SK-N-SH (cell line): Measurements from ENCODE around the gene PDE4D. TPM values are rescaled to one million over a fixed set of nuclear protein-coding genes. Genes with fewer than 3 reads are reported as not detected.

Source experiments
- CTCF ChIA-PET: fragments of 300-600, 350-600 bp; formaldehyde crosslinking; extraction: SDS; loops from one replicate; lab custom pipeline; 2021; lab: Yijun Ruan, JAX
- POLR2A ChIA-PET: fragments of 350-600 bp; sonication (Branson Sonifier 250); formaldehyde crosslinking; extraction: SDS; loops from one replicate; lab custom pipeline; 2020; ENCODE audit warnings: antibody characterized with exemption, inconsistent platforms; lab: Yijun Ruan, JAX
- DNase-seq: peaks from one replicate; pipeline ENCODE4 v3.0.0; 2012
- H2AFZ ChIP-seq: fragments of 200-600 bp; sonication (generic); 2 replicates; pipeline ENCODE4 v1.8.1; 2016; ENCODE audit warnings: antibody characterized with exemption, mild to moderate bottlenecking, low read depth
- H3F3A ChIP-seq: fragments of 200-600 bp; sonication (generic); replicated peaks from 2 replicates; pipeline ENCODE3; 2016; ENCODE audit warnings: antibody characterized with exemption, mild to moderate bottlenecking; ENCODE audit not compliant: insufficient read depth
- H3K27ac ChIP-seq, 2 experiments: fragments of 200-500 bp in 1 of 2; fragments of 200-600 bp in 1 of 2; sonication (Bioruptor generic) in 1 of 2; sonication (generic), shearing (Covaris generic) in 1 of 2; 2 replicates each; pipeline versions ENCODE4 v1.5.1 to v1.6.1; 2014 to 2016; ENCODE audit warnings: low read depth in 2 of 2, inconsistent platforms in 1 of 2, low read length in 1 of 2, mild to moderate bottlenecking in 1 of 2, mixed read lengths in 1 of 2
- H3K27me3 ChIP-seq: fragments of 200-600 bp; sonication (generic), shearing (Covaris generic); 2 replicates; pipeline ENCODE4 v1.6.1; 2016; ENCODE audit warnings: mixed run types; ENCODE audit not compliant: insufficient read depth
- H3K36me3 ChIP-seq, 2 experiments: fragments of 200-500 bp in 1 of 2; fragments of 200-600 bp in 1 of 2; sonication (Bioruptor generic) in 1 of 2; sonication (generic) in 1 of 2; replicated peaks in 1 of 2; 2 replicates each; pipeline versions ENCODE3 to v1.5.1; 2014 to 2016; ENCODE audit warnings: low read length in 1 of 2, mild to moderate bottlenecking in 1 of 2; ENCODE audit not compliant: insufficient read depth in 2 of 2, control insufficient read depth in 1 of 2
- H3K4me1 ChIP-seq, 2 experiments: fragments of 200-500 bp in 1 of 2; fragments of 200-600 bp in 1 of 2; sonication (Bioruptor generic) in 1 of 2; sonication (generic), shearing (Covaris generic) in 1 of 2; 2 replicates each; pipeline versions ENCODE4 v1.5.1 to v1.6.1; 2014 to 2016; ENCODE audit warnings: low read depth in 1 of 2, low read length in 1 of 2, mixed run types in 1 of 2; ENCODE audit not compliant: insufficient read depth in 2 of 2, control insufficient read depth in 1 of 2
- H3K4me2 ChIP-seq: fragments of 200-600 bp; sonication (generic), shearing (Covaris generic); 2 replicates; pipeline ENCODE4 v1.6.1; 2017; ENCODE audit warnings: mixed run types
- H3K4me3 ChIP-seq, 2 experiments: fragments of 200-500 bp in 1 of 2; fragments of 200-600 bp in 1 of 2; sonication (Bioruptor generic) in 1 of 2; sonication (generic), shearing (Covaris generic) in 1 of 2; 2 replicates each; pipeline versions ENCODE4 v1.5.1 to v1.8.1; 2014 to 2016; ENCODE audit warnings: low read depth in 2 of 2, inconsistent platforms in 1 of 2, low read length in 1 of 2, mild to moderate bottlenecking in 1 of 2, mixed read lengths in 1 of 2, moderate library complexity in 1 of 2
- H3K79me2 ChIP-seq: fragments of 200-600 bp; sonication (generic); 2 replicates; pipeline ENCODE4 v1.8.1; 2017; ENCODE audit warnings: mild to moderate bottlenecking; ENCODE audit not compliant: insufficient read depth
- H3K9ac ChIP-seq: fragments of 200-600 bp; sonication (generic); 2 replicates; pipeline ENCODE4 v1.6.1; 2017; ENCODE audit warnings: mixed run types
- H3K9me2 ChIP-seq: fragments of 200-600 bp; sonication (generic); 2 replicates; pipeline ENCODE4 v1.6.1; 2017; ENCODE audit warnings: mixed run types
- H3K9me3 ChIP-seq: fragments of 200-600 bp; sonication (generic); 2 replicates; pipeline ENCODE4 v1.6.1; 2017; ENCODE audit warnings: mixed run types, mild to moderate bottlenecking, moderate library complexity
- H4K20me1 ChIP-seq: fragments of 200-600 bp; sonication (generic); 2 replicates; pipeline ENCODE4 v1.6.1; 2017; ENCODE audit warnings: mild to moderate bottlenecking, mixed run types; ENCODE audit not compliant: insufficient read depth
- CHD2 ChIP-seq: fragments of 150-350 bp; IDR thresholded peaks from 2 replicates; pipeline ENCODE4 v1.6.1; 2018; ENCODE audit warnings: low read length; ENCODE audit not compliant: partially characterized antibody
- ELF1 ChIP-seq: IDR thresholded peaks from 2 replicates; pipeline ENCODE4 v1.4.0; 2012
- EZH2phosphoT487 ChIP-seq: fragments of 200-600 bp; sonication (generic); IDR thresholded peaks from 2 replicates; pipeline ENCODE4 v1.6.1; 2017; ENCODE audit warnings: low read depth, mixed run types, mild to moderate bottlenecking, antibody characterized with exemption, moderate library complexity, borderline replicate concordance
- FOXJ3 ChIP-seq: sonication (generic); formaldehyde crosslinking; IDR thresholded peaks from 2 replicates; pipeline ENCODE4 v1.5.1; 2020; ENCODE audit warnings: mild to moderate bottlenecking, missing genetic modification reagents
- FOXM1 ChIP-seq: IDR thresholded peaks from 2 replicates; pipeline ENCODE4 v1.4.0; 2012; ENCODE audit warnings: low read depth, mild to moderate bottlenecking
- GATA2 ChIP-seq: sonication (generic); formaldehyde crosslinking; IDR thresholded peaks from 2 replicates; pipeline ENCODE4 v1.5.0; 2020; ENCODE audit warnings: mild to moderate bottlenecking, missing genetic modification reagents
- MEF2A ChIP-seq: IDR thresholded peaks from 2 replicates; pipeline ENCODE4 v1.4.0; 2012; ENCODE audit warnings: low read depth, borderline replicate concordance
- NRF1 ChIP-seq: IDR thresholded peaks from 2 replicates; pipeline ENCODE4 v1.6.1; 2012; ENCODE audit warnings: low read depth, mild to moderate bottlenecking, low read length
- RXRA ChIP-seq: IDR thresholded peaks from 2 replicates; pipeline ENCODE4 v1.4.0; 2012; ENCODE audit warnings: low read depth, mild to moderate bottlenecking, borderline replicate concordance
- SMC3 ChIP-seq: IDR thresholded peaks from 2 replicates; pipeline ENCODE4 v1.6.1; 2012; ENCODE audit warnings: low read depth, low read length, improper control_type of control experiment
- TAF1 ChIP-seq: IDR thresholded peaks from 2 replicates; pipeline ENCODE4 v1.6.1; 2012; ENCODE audit warnings: low read depth, mild to moderate bottlenecking, low read length, moderate library complexity, borderline replicate concordance
- TEAD4 ChIP-seq: IDR thresholded peaks from 2 replicates; pipeline ENCODE4 v1.4.0; 2012; ENCODE audit warnings: mild to moderate bottlenecking, borderline replicate concordance; ENCODE audit not compliant: insufficient read depth
- WGBS: methylation state at CpG from one replicate; pipeline ENCODE4 v1.1.6; 2017; ENCODE audit warnings: low lambda C conversion rate; 5-methylcytosine and 5-hydroxymethylcytosine counted together
- polyA plus RNA-seq, 3 experiments: library from polyadenylated mRNA; depleted of rRNA; stranded (reverse); fragments of >200 nt; gene quantifications; 2 replicates each; pipeline ENCODE4 v1.2.3, GENCODE V29; 2012
- TF ChIP-seq, protein P1 (sequence below): fragments of 150-350 bp; IDR thresholded peaks from 2 replicates; pipeline ENCODE4 v1.6.1; 2017; ENCODE audit warnings: antibody characterized with exemption, low read length, low read depth, borderline replicate concordance
- TF ChIP-seq, protein P2 (sequence below): fragments of 200-600 bp; sonication (generic); IDR thresholded peaks from 2 replicates; pipeline ENCODE4 v1.6.1; 2017; ENCODE audit warnings: antibody characterized with exemption, mild to moderate bottlenecking, moderate library complexity
- TF ChIP-seq, protein P3 (sequence below): IDR thresholded peaks from 2 replicates; pipeline ENCODE4 v1.4.0; 2012; ENCODE audit warnings: low read depth, borderline replicate concordance
- TF ChIP-seq, protein P4 (sequence below): IDR thresholded peaks from 2 replicates; pipeline ENCODE4 v1.4.0; 2012; ENCODE audit warnings: low read depth
- TF ChIP-seq, protein P5 (sequence below): IDR thresholded peaks from 2 replicates; pipeline ENCODE4 v1.6.1; 2012; ENCODE audit warnings: mild to moderate bottlenecking, low read depth, low read length, moderate library complexity
- TF ChIP-seq, protein P6 (sequence below): IDR thresholded peaks from 2 replicates; pipeline ENCODE4 v1.4.0; 2012; ENCODE audit warnings: low read depth, borderline replicate concordance

The PDE4D gene
- polyA plus RNA-seq, 1 of the 3 experiments (the other 2 are of a cell fraction) = 2.4 TPM

DNA sequence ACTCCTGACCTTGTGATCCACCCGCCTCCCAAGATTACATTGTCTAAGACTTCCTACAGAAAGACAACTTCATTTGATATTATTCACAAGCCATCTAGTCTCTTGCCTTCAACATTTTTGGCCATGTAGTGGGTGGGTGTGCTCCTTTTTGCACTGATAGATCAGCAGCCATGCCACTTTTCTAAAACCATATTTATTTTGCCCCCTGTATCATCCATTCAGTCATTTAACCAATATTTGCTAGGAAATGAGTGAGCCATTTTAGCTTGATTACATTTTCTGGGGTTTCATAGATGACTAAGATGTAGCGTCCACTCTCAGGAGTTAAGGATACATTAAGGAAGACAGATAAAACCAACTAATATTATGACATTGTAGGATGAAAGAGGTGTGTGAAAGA is 755.0 kb downstream of the PDE4D start:
- DNase-seq = no peak
- ChIA-PET POLR2A (no interaction called here), CTCF (interaction anchor here (1.1 to 2.5 kb wide), 5 partner anchors 10 to 35 kb away, joined by 3 to 8 read pairs (median 4); no protein-coding TSS in a partner anchor)
- Histone ChIP-seq H3K9me2 (no peaks in the 10 kb centered on the region), H3K9me3 (no peaks in the 10 kb centered on the region), H3K9ac (no peak overlapping the region), H2AFZ (no peak overlapping the region), H3K36me3 (no peaks in the 10 kb centered on the region), H3K4me2 (no peak overlapping the region), H3K27me3 (no peaks in the 10 kb centered on the region), H4K20me1 (no peaks in the 10 kb centered on the region), H3K27ac (no peak overlapping the region), H3K4me3 (no peak overlapping the region), H3F3A (no peaks in the 10 kb centered on the region), H3K4me1 (peaks cover 0 to 9% of the 10 kb centered on the region in 2 experiments; a peak in 3 of 4 replicates), H3K79me2 (no peaks in the 10 kb centered on the region)
- WGBS = 94% methylated on average over 2 of the region's 2 CpGs
- TF ChIP-seq NRF1 = no peak
- no peak for TF ChIP-seq SMC3
- TF ChIP-seq FOXM1 = no peak
- no peak for TF ChIP-seq EZH2phosphoT487
- TF ChIP-seq RXRA = no peak
- TF ChIP-seq, protein P1, sequence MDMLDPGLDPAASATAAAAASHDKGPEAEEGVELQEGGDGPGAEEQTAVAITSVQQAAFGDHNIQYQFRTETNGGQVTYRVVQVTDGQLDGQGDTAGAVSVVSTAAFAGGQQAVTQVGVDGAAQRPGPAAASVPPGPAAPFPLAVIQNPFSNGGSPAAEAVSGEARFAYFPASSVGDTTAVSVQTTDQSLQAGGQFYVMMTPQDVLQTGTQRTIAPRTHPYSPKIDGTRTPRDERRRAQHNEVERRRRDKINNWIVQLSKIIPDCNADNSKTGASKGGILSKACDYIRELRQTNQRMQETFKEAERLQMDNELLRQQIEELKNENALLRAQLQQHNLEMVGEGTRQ = no peak
- no peak for TF ChIP-seq FOXJ3 (CRISPR knock-in tag)

DNA sequence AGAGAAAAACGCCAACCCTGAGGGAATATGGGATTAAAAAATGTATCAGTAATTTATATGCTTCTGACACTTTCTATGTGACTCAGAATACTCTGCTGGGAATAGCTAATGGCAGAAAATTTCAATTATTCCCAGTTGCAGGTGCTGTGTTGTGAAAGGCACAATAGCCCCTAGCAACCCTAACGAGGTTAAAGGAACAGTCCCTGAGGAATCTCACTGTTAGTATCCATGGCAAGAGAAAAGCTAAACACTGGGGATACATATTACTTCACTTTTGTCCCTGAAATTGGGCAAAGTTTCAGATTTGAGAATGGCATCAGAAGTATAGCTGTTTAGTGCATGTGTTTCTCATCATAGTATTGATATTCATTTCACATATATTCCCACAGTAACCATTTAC is 755.7 kb downstream of the PDE4D start:
- Histone ChIP-seq H3K27ac (no peak overlapping the region), H3K4me1 (peaks cover 0 to 11% of the 10 kb centered on the region in 2 experiments; a peak in 3 of 4 replicates), H3K9me3 (no peaks in the 10 kb centered on the region), H3K27me3 (no peaks in the 10 kb centered on the region), H3K79me2 (no peaks in the 10 kb centered on the region), H3K4me3 (no peak overlapping the region), H3K36me3 (no peaks in the 10 kb centered on the region), H3F3A (no peaks in the 10 kb centered on the region), H3K9ac (no peak overlapping the region), H3K4me2 (no peak overlapping the region), H4K20me1 (no peaks in the 10 kb centered on the region), H3K9me2 (no peaks in the 10 kb centered on the region), H2AFZ (no peak overlapping the region)
- ChIA-PET POLR2A (no interaction called here), CTCF (interaction anchor here (1.0 to 2.5 kb wide), 5 partner anchors 10 to 36 kb away, joined by 3 to 8 read pairs (median 3); no protein-coding TSS in a partner anchor)
- 79% methylated on average over 2 of the region's 2 CpGs for WGBS
- no peak for DNase-seq
- no peak for TF ChIP-seq CHD2
- TF ChIP-seq, protein P2, sequence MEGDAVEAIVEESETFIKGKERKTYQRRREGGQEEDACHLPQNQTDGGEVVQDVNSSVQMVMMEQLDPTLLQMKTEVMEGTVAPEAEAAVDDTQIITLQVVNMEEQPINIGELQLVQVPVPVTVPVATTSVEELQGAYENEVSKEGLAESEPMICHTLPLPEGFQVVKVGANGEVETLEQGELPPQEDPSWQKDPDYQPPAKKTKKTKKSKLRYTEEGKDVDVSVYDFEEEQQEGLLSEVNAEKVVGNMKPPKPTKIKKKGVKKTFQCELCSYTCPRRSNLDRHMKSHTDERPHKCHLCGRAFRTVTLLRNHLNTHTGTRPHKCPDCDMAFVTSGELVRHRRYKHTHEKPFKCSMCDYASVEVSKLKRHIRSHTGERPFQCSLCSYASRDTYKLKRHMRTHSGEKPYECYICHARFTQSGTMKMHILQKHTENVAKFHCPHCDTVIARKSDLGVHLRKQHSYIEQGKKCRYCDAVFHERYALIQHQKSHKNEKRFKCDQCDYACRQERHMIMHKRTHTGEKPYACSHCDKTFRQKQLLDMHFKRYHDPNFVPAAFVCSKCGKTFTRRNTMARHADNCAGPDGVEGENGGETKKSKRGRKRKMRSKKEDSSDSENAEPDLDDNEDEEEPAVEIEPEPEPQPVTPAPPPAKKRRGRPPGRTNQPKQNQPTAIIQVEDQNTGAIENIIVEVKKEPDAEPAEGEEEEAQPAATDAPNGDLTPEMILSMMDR = no peak
- TF ChIP-seq, protein P3, sequence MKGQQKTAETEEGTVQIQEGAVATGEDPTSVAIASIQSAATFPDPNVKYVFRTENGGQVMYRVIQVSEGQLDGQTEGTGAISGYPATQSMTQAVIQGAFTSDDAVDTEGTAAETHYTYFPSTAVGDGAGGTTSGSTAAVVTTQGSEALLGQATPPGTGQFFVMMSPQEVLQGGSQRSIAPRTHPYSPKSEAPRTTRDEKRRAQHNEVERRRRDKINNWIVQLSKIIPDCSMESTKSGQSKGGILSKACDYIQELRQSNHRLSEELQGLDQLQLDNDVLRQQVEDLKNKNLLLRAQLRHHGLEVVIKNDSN = no peak
- TF ChIP-seq, protein P4, sequence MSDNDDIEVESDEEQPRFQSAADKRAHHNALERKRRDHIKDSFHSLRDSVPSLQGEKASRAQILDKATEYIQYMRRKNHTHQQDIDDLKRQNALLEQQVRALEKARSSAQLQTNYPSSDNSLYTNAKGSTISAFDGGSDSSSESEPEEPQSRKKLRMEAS = no peak
- TF ChIP-seq GATA2 (CRISPR knock-in tag) = no peak
- no peak for TF ChIP-seq MEF2A
- no peak for TF ChIP-seq TAF1
- no peak for TF ChIP-seq RXRA
- TF ChIP-seq ELF1 = no peak
- TF ChIP-seq TEAD4 = no peak
- TF ChIP-seq, protein P5, sequence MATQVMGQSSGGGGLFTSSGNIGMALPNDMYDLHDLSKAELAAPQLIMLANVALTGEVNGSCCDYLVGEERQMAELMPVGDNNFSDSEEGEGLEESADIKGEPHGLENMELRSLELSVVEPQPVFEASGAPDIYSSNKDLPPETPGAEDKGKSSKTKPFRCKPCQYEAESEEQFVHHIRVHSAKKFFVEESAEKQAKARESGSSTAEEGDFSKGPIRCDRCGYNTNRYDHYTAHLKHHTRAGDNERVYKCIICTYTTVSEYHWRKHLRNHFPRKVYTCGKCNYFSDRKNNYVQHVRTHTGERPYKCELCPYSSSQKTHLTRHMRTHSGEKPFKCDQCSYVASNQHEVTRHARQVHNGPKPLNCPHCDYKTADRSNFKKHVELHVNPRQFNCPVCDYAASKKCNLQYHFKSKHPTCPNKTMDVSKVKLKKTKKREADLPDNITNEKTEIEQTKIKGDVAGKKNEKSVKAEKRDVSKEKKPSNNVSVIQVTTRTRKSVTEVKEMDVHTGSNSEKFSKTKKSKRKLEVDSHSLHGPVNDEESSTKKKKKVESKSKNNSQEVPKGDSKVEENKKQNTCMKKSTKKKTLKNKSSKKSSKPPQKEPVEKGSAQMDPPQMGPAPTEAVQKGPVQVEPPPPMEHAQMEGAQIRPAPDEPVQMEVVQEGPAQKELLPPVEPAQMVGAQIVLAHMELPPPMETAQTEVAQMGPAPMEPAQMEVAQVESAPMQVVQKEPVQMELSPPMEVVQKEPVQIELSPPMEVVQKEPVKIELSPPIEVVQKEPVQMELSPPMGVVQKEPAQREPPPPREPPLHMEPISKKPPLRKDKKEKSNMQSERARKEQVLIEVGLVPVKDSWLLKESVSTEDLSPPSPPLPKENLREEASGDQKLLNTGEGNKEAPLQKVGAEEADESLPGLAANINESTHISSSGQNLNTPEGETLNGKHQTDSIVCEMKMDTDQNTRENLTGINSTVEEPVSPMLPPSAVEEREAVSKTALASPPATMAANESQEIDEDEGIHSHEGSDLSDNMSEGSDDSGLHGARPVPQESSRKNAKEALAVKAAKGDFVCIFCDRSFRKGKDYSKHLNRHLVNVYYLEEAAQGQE = no peak
- TF ChIP-seq, protein P6, sequence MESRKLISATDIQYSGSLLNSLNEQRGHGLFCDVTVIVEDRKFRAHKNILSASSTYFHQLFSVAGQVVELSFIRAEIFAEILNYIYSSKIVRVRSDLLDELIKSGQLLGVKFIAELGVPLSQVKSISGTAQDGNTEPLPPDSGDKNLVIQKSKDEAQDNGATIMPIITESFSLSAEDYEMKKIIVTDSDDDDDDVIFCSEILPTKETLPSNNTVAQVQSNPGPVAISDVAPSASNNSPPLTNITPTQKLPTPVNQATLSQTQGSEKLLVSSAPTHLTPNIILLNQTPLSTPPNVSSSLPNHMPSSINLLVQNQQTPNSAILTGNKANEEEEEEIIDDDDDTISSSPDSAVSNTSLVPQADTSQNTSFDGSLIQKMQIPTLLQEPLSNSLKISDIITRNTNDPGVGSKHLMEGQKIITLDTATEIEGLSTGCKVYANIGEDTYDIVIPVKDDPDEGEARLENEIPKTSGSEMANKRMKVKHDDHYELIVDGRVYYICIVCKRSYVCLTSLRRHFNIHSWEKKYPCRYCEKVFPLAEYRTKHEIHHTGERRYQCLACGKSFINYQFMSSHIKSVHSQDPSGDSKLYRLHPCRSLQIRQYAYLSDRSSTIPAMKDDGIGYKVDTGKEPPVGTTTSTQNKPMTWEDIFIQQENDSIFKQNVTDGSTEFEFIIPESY = no peak
